Neural cell (in vitro differentiated cells): ENCODE data around the gene TULP4. TPM values are rescaled to one million over a fixed set of nuclear protein-coding genes. Genes with fewer than 3 reads are reported as not detected.
A peak's percentile ranks its signal among the peaks of the same experiment; 100 is the strongest.

Experiments
- H2AFZ ChIP-seq: fragments of 200-600, 300-800 bp; sonication (generic), shearing (Covaris generic); 2 replicates; pipeline ENCODE4 v1.6.0; 2014; ENCODE audit warnings: low read depth, mild to moderate bottlenecking, antibody characterized with exemption, low read length, moderate library complexity
- H3F3A ChIP-seq: fragments of 200-600 bp; shearing (Covaris generic); 2 replicates; pipeline ENCODE4 v1.6.1; 2016; ENCODE audit warnings: mild to moderate bottlenecking, moderate library complexity, mixed read lengths, antibody characterized with exemption, low read length; ENCODE audit not compliant: insufficient read depth, poor library complexity, severe bottlenecking
- H3K27ac ChIP-seq: fragments of 200-600, 300-800 bp; sonication (generic), shearing (Covaris generic); 2 replicates; pipeline ENCODE4 v1.5.1; 2014; ENCODE audit warnings: mild to moderate bottlenecking, low read length, moderate library complexity
- H3K27me3 ChIP-seq: fragments of 300-800, 200-600 bp; sonication (generic), shearing (Covaris generic); 2 replicates; pipeline ENCODE4 v1.6.0; 2014; ENCODE audit warnings: mild to moderate bottlenecking, low read depth, low read length, moderate library complexity; ENCODE audit not compliant: insufficient read depth
- H3K36me3 ChIP-seq: fragments of 300-800, 200-600 bp; sonication (generic), shearing (Covaris generic); 2 replicates; pipeline ENCODE4 v1.5.1; 2014; ENCODE audit warnings: mild to moderate bottlenecking, antibody characterized with exemption, low read length, moderate library complexity; ENCODE audit not compliant: insufficient read depth
- H3K4me2 ChIP-seq: fragments of 300-800, 200-600 bp; sonication (generic), shearing (Covaris generic); 2 replicates; pipeline ENCODE4 v1.6.0; 2014; ENCODE audit warnings: mild to moderate bottlenecking, low read length
- H3K4me3 ChIP-seq: fragments of 300-800, 200-600 bp; sonication (generic), shearing (Covaris generic); 2 replicates; pipeline ENCODE4 v1.5.1; 2014; ENCODE audit warnings: mild to moderate bottlenecking, low read length, moderate library complexity
- H3K79me2 ChIP-seq: fragments of 200-600 bp; shearing (Covaris generic); replicated peaks from 2 replicates; pipeline ENCODE4 v1.6.0; 2014; ENCODE audit warnings: mild to moderate bottlenecking, low read length, moderate library complexity; ENCODE audit not compliant: insufficient read depth
- H3K9ac ChIP-seq: fragments of 300-800, 200-600 bp; sonication (generic), shearing (Covaris generic); 2 replicates; pipeline ENCODE4 v1.6.1; 2016; ENCODE audit warnings: mild to moderate bottlenecking, low read length, mixed read lengths
- H3K9me2 ChIP-seq: fragments of 200-600 bp; shearing (Covaris generic); 2 replicates; pipeline ENCODE4 v1.6.1; 2016; ENCODE audit warnings: mild to moderate bottlenecking, low read length, mixed read lengths; ENCODE audit not compliant: insufficient read depth
- H3K9me3 ChIP-seq: fragments of 200-600, 300-800 bp; sonication (generic), shearing (Covaris generic); 2 replicates; pipeline ENCODE4 v1.6.1; 2016; ENCODE audit warnings: mild to moderate bottlenecking, mixed run types, low read length, moderate library complexity, mixed read lengths
- H4K20me1 ChIP-seq: fragments of 200-600 bp; shearing (Covaris generic); 2 replicates; pipeline ENCODE4 v1.6.1; 2016; ENCODE audit warnings: mild to moderate bottlenecking, mixed run types; ENCODE audit not compliant: insufficient read depth
- EP300 ChIP-seq: fragments of 450-650 bp; conservative IDR thresholded peaks from 2 replicates; pipeline ENCODE4 v1.6.1; 2014; ENCODE audit warnings: antibody characterized with exemption, mild to moderate bottlenecking, moderate library complexity; ENCODE audit not compliant: poor library complexity, severe bottlenecking
- EZH2 ChIP-seq: fragments of 200-600, 300-800 bp; shearing (Covaris generic), sonication (generic); IDR thresholded peaks from 2 replicates; pipeline ENCODE4 v1.6.1; 2014; ENCODE audit warnings: antibody characterized with exemption, low read length, borderline replicate concordance, mild to moderate bottlenecking; ENCODE audit not compliant: insufficient read depth, poor library complexity, severe bottlenecking
- MXI1 ChIP-seq: fragments of 450-650 bp; conservative IDR thresholded peaks from 2 replicates; pipeline ENCODE4 v1.6.1; 2014; ENCODE audit warnings: antibody characterized with exemption, mild to moderate bottlenecking; ENCODE audit not compliant: poor library complexity, severe bottlenecking
- POLR2AphosphoS5 ChIP-seq: IDR thresholded peaks from 2 replicates; pipeline ENCODE4 v1.6.1; 2012
- RAD21 ChIP-seq: fragments of 450-650 bp; conservative IDR thresholded peaks from 2 replicates; pipeline ENCODE4 v1.6.1; 2014; ENCODE audit warnings: antibody characterized with exemption, mild to moderate bottlenecking, moderate library complexity
- SMC3 ChIP-seq: fragments of 450-650 bp; conservative IDR thresholded peaks from 2 replicates; pipeline ENCODE4 v1.6.1; 2014; ENCODE audit warnings: antibody characterized with exemption, mild to moderate bottlenecking, moderate library complexity; ENCODE audit not compliant: poor library complexity
- TAF1 ChIP-seq: IDR thresholded peaks from 2 replicates; pipeline ENCODE4 v1.6.1; 2012; ENCODE audit warnings: low read depth
- polyA plus RNA-seq: library from polyadenylated mRNA; depleted of rRNA; stranded (reverse); fragments of >200 nt; gene quantifications from 2 replicates; pipeline ENCODE4 v1.2.3, GENCODE V29; 2014
- TF ChIP-seq, protein P1 (sequence below): IDR thresholded peaks from 2 replicates; pipeline ENCODE4 v1.6.1; 2012; ENCODE audit warnings: borderline replicate concordance
- TF ChIP-seq, protein P2 (sequence below): fragments of 450-650 bp; IDR thresholded peaks from 2 replicates; pipeline ENCODE4 v1.5.1; 2014; ENCODE audit warnings: antibody characterized with exemption, mild to moderate bottlenecking, moderate library complexity; ENCODE audit not compliant: poor library complexity, severe bottlenecking

Gene TULP4
- polyA plus RNA-seq, 1 donor from 2014 or later: 30.6 TPM

GRCh38 chr6:158552055-158552795 lies 240.0 kb downstream of the TULP4 start:
- no peaks in the 10 kb centered on the region for H3K9me3 ChIP-seq
- H3K4me3 ChIP-seq: no peak overlapping the region
- H3K36me3 ChIP-seq: no peaks in the 10 kb centered on the region
- H3F3A ChIP-seq: no peaks in the 10 kb centered on the region
- H2AFZ ChIP-seq: no peak overlapping the region
- no peaks in the 10 kb centered on the region for H3K27me3 ChIP-seq
- H3K4me2 ChIP-seq: no peak overlapping the region
- no peaks in the 10 kb centered on the region for H4K20me1 ChIP-seq
- H3K9me2 ChIP-seq: no peaks in the 10 kb centered on the region
- peaks cover 12% of the 10 kb centered on the region for H3K79me2 ChIP-seq
- H3K9ac ChIP-seq: no peak overlapping the region
- TF ChIP-seq, protein P1, sequence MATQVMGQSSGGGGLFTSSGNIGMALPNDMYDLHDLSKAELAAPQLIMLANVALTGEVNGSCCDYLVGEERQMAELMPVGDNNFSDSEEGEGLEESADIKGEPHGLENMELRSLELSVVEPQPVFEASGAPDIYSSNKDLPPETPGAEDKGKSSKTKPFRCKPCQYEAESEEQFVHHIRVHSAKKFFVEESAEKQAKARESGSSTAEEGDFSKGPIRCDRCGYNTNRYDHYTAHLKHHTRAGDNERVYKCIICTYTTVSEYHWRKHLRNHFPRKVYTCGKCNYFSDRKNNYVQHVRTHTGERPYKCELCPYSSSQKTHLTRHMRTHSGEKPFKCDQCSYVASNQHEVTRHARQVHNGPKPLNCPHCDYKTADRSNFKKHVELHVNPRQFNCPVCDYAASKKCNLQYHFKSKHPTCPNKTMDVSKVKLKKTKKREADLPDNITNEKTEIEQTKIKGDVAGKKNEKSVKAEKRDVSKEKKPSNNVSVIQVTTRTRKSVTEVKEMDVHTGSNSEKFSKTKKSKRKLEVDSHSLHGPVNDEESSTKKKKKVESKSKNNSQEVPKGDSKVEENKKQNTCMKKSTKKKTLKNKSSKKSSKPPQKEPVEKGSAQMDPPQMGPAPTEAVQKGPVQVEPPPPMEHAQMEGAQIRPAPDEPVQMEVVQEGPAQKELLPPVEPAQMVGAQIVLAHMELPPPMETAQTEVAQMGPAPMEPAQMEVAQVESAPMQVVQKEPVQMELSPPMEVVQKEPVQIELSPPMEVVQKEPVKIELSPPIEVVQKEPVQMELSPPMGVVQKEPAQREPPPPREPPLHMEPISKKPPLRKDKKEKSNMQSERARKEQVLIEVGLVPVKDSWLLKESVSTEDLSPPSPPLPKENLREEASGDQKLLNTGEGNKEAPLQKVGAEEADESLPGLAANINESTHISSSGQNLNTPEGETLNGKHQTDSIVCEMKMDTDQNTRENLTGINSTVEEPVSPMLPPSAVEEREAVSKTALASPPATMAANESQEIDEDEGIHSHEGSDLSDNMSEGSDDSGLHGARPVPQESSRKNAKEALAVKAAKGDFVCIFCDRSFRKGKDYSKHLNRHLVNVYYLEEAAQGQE: peak; percentile 52
- no peak for TF ChIP-seq POLR2AphosphoS5
- H3K27ac ChIP-seq: no peak overlapping the region

DNA sequence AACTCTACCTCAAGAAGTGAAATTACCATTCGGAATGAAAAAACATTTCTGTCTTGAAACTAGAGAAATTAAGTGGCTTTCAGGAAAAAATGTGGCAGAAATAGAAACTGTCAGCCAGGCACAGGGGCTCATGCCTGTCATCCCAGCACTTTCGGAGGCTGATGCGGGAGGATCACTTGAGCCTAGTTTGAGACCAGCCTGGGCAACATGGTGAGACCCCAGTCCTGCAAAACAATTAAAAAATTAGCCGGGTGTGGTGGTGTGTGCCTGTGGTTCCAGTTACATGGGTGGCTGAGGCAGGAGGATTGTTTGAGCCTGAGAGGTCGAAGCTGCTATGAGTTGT lies 240.5 kb downstream of the TULP4 start:
- Histone ChIP-seq H3K9me3 (no peaks in the 10 kb centered on the region), H4K20me1 (no peaks in the 10 kb centered on the region), H3K4me2 (no peak overlapping the region), H3F3A (no peaks in the 10 kb centered on the region), H3K36me3 (no peaks in the 10 kb centered on the region), H3K9ac (no peak overlapping the region), H3K4me3 (no peak overlapping the region), H3K27me3 (no peaks in the 10 kb centered on the region), H2AFZ (no peak overlapping the region), H3K27ac (no peak overlapping the region), H3K79me2 (peaks cover 10% of the 10 kb centered on the region), H3K9me2 (no peaks in the 10 kb centered on the region)
- TF ChIP-seq EP300 (no peak), MXI1 (no peak), RAD21 (no peak), SMC3 (no peak), EZH2 (no peak), TAF1 (no peak), POLR2AphosphoS5 (no peak)
- TF ChIP-seq, protein P1: no peak
- TF ChIP-seq, protein P2, sequence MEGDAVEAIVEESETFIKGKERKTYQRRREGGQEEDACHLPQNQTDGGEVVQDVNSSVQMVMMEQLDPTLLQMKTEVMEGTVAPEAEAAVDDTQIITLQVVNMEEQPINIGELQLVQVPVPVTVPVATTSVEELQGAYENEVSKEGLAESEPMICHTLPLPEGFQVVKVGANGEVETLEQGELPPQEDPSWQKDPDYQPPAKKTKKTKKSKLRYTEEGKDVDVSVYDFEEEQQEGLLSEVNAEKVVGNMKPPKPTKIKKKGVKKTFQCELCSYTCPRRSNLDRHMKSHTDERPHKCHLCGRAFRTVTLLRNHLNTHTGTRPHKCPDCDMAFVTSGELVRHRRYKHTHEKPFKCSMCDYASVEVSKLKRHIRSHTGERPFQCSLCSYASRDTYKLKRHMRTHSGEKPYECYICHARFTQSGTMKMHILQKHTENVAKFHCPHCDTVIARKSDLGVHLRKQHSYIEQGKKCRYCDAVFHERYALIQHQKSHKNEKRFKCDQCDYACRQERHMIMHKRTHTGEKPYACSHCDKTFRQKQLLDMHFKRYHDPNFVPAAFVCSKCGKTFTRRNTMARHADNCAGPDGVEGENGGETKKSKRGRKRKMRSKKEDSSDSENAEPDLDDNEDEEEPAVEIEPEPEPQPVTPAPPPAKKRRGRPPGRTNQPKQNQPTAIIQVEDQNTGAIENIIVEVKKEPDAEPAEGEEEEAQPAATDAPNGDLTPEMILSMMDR: no peak
